G401 (cell line): ENCODE data around the gene NUDCD2. TPM values are rescaled to one million over a fixed set of nuclear protein-coding genes. Genes with fewer than 3 reads are reported as not detected.
"Not testable (repeated sequence)": the region's sequence is repeated elsewhere in the genome, so short reads cannot be mapped to it uniquely, and the experiment has no call there.

ENCODE experiments used
- DNase-seq: peaks from one replicate; pipeline ENCODE4 v3.0.0-alpha.2; 2015; ENCODE audit warnings: low spot score
- in situ Hi-C: cut with HindIII; loops from 2 replicates; pipeline ENCODE4 v1.10.0; 2016; ENCODE audit warnings: low sequenced_read_pairs, mixed read lengths
- total RNA-seq: library from RNA; depleted of rRNA; stranded (reverse); fragments of >200 nt; shearing (Covaris generic); gene quantifications from 2 replicates; pipeline ENCODE4 v1.2.3, GENCODE V29; 2014

The NUDCD2 gene
- total RNA-seq, 1 experiment from 2014 or later, result 14.1 TPM

DNA sequence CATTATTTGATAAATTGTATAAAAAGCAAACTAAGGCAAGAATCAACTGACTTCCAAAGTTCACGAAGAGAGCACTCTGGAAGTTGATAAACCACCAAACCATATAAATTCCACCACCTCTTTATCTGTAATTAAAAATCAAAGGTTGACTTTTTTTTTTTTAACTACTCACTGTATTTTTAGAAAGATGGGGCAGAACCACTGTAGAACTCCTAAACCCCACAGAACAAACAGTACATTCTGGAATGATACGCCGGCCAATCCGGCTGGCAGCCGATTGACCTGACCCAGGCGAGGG lies 22.9 kb downstream of the NUDCD2 start:
- in situ Hi-C loops, result no loop called here
- no peak for DNase-seq

DNA sequence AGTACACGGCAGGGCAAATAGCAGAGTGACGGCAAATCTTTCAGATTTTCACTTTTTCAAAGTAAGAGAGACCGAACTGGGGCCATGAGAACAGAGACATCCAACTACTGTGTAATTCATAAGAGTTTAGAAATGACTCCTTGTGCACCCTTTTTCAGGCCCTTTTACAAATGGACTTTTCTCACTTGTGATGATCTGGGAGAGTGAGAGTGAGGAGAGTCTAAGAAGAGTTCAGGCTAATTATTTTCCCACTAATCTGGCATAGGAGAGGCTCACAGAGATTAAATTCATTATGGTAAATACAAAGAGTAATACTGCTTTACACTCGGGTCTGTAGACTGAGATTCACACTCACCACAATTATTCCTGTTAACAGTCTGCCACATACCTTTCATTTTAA lies 23.4 kb downstream of the NUDCD2 start:
- in situ Hi-C loops, result no loop called here
- no peak for DNase-seq

GRCh38 chr5:163434401-163434866 lies 25.5 kb downstream of the NUDCD2 start:
- DNase-seq, result no peak
- in situ Hi-C loops, result no loop called here

- in situ Hi-C loops, result no loop called here
- no peak for DNase-seq
These were observed 26.6 kb downstream of the NUDCD2 start for GRCh38 chr5:163433271-163433670.

- no peak for DNase-seq
- in situ Hi-C loops, result no loop called here
These were observed 27.4 kb downstream of the NUDCD2 start for GRCh38 chr5:163432544-163432943.

DNA sequence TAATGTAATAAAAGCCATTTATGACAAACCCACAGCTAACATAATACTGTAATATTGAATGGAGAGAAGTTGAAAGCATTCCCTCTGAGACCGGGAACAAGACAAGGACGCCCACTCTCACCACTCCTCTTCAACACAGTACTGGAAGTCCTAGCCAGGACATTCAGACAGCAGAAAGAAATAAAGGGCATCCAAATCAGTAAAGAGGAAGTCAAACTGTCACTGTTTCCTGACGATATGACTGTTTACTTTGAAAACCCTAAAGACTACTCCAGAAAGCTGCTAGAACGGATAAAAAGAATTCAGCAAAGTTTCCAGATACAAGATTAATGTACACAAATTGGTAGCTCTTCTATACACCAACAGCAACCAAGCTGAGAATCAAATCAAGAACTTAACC lies 33.8 kb downstream of the NUDCD2 start:
- DNase-seq, in situ Hi-C loops: not testable (repeated sequence)

- in situ Hi-C loops, result no loop called here
These were observed 35.1 kb downstream of the NUDCD2 start for GRCh38 chr5:163424836-163425235.

DNA sequence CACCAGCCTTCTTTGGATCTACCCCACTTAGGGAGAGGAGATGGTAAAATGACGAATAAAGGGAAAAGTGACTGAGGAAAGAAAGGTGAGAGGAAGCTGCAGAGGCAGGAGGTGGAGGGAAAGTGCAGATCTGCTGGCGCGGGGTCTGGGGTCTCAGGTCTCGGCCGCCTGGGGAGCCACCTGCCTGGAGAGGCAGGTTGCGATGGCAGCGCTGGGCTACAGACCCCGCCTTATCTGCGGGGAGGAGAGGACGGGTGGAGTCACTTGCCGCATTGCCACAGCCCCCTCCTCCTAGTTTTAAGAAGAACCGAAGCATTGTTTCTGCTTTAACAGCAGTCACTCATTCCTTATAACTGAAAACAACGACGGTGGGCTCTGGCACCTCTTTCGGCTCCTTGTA lies 44.2 kb downstream of the NUDCD2 start:
- DNase-seq, in situ Hi-C loops: not testable (repeated sequence)

More at GRCh38 chr5:163424836-163425235, 35.1 kb downstream of the NUDCD2 start:
- no peak for DNase-seq

GRCh38 chr5:163410505-163410904 lies 49.4 kb downstream of the NUDCD2 start:
- DNase-seq, result no peak
- in situ Hi-C loops, result no loop called here

GRCh38 chr5:163409384-163409783 lies 50.5 kb downstream of the NUDCD2 start:
- no peak for DNase-seq
- in situ Hi-C loops, result no loop called here

- in situ Hi-C loops, result no loop called here
- DNase-seq, result peak; percentile 88
These were observed 51.5 kb downstream of the NUDCD2 start for GRCh38 chr5:163408311-163408923.

DNA sequence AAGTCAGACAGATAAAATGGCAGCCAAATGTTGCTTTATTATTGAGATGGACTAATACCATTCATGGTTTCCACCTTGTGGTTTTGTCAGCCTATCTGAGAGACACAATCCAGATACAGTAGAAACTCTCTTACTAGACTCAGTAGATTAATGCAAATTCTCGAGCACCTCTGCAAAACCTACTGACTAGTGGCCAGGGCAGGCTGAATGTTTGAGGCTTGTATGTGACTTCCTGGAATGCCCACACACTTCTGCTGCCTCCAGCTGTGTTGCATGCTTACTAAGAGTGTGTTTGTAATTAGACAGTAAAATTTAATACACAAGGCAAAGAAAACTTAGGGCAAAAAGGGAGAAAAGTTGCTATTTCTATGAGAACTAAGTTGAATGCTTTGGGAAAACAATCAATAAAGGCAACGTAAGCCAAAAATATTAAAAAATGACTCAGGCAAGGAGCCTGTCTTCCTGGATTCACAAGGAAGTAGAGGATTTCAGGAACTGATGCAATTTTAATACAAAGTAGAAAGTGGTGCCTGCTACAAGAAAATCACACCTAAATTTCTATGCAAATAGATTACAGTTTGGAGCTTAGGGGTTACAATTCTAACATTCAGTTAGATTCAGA lies 52.8 kb downstream of the NUDCD2 start:
- in situ Hi-C loops, result no loop called here
- peak; percentile 4 for DNase-seq

GRCh38 chr5:163404364-163405173 lies 55.3 kb downstream of the NUDCD2 start:
- in situ Hi-C loops, result no loop called here

GRCh38 chr5:163402007-163402406 lies 57.9 kb downstream of the NUDCD2 start:
- DNase-seq, result no peak
- in situ Hi-C loops, result no loop called here

More at GRCh38 chr5:163404364-163405173, 55.3 kb downstream of the NUDCD2 start:
- DNase-seq, result no peak

DNA sequence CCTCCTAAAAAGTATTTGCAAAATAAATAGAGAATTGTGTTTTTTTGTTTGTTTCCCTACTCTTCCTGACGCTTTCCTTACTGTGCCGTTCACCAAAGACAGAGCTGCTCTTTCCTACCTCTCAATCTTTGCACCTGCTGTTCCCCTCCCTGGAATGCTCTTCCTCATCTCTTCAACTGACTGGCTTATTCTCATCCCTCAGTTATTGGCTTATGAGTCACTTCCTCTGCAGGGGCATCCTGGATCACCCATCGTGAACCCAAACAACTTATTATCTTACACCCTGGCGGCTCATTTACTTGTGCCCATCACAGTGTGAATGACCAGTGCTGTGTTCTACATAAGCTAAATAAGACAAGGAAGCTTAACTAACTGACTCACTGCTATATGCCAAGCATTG lies 58.6 kb downstream of the NUDCD2 start:
- no peak for DNase-seq
- in situ Hi-C loops, result no loop called here

DNA sequence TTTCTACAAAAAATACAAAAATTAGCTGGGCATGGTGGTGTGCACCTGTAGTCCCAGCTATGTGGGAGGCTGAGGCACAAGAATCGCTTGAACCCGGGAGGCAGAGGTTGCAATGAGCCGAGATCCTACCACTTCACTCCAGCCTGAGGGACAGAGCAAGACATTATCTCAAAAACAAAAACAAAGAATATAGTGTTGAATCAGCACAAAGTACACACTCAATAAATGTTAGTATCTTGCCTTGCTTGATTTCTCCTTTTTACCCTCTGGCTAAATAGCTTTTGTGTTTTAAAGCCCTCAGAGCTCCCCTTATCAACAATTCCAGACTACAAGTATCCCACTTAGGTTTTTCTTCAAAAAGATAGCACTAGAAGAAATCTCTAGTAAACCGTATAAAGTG lies 60.0 kb downstream of the NUDCD2 start:
- in situ Hi-C loops, result no loop called here
- no peak for DNase-seq

- no peak for DNase-seq
- in situ Hi-C loops, result no loop called here
These were observed 62.5 kb downstream of the NUDCD2 start for GRCh38 chr5:163397354-163397753.

DNA sequence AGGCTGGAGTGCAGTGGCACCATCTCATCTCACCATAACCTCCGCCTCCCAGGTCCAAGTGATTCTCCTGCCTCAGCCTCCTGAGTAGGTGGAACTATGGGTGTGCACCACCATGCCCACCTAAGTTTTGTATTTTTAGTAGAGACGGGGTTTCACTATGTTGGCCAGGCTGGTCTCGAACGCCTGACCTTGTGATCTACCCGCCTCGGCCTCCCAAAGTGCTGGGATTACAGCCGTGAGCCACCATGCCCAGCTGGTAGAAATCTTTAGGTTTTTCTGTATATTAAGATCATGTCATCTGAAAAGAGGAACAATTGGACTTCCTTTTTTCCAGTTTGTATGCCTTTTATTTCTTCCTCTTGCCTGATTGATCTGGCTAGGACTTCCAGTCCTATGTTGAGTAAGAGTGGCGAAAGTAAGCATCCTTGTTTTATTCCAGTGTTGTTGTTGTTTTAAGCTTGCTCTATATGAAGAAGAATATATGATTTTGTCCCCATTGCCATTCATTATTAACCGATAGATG lies 63.0 kb downstream of the NUDCD2 start:
- DNase-seq, in situ Hi-C loops: not testable (repeated sequence)
